CD4-positive, alpha-beta T cell treated with Interleukin-17A for 1 hour (primary cell): Measurements from ENCODE around the gene COL27A1.
"Not testable (repeated sequence)": the region's sequence is repeated elsewhere in the genome, so short reads cannot be mapped to it uniquely, and the experiment has no call there.

ENCODE experiments used
- DNase-seq: peaks from one replicate; pipeline ENCODE4 v3.0.0-alpha.2; 2020

COL27A1 gene

GRCh38 chr9:114328937-114329624 is 173.7 kb downstream of the COL27A1 start:
- DNase-seq, result not testable (repeated sequence)

- not testable (repeated sequence) for DNase-seq
Observed at GRCh38 chr9:114329625-114330022, 174.3 kb downstream of the COL27A1 start, which contains the start of gene ORM2. Gene ORM2, plus strand, starts transcription at chr9:114329869. Its CDS starts 36 bp downstream, at chr9:114329905.

GRCh38 chr9:114330636-114331035 is 175.3 kb downstream of the COL27A1 start:
- DNase-seq, result no peak

GRCh38 chr9:114331229-114332195 is 176.2 kb downstream of the COL27A1 start:
- DNase-seq, result not testable (repeated sequence)

- not testable (repeated sequence) for DNase-seq
Observed at GRCh38 chr9:114332474-114333040, 177.2 kb downstream of the COL27A1 start.

GRCh38 chr9:114333718-114334117 is 178.4 kb downstream of the COL27A1 start:
- DNase-seq, result not testable (repeated sequence)

- no peak for DNase-seq
Observed at GRCh38 chr9:114334490-114334889, 179.2 kb downstream of the COL27A1 start.

- DNase-seq, result no peak
Observed at GRCh38 chr9:114335745-114336144, 180.4 kb downstream of the COL27A1 start.

GRCh38 chr9:114336157-114336556 is 180.8 kb downstream of the COL27A1 start:
- DNase-seq, result no peak

GRCh38 chr9:114336699-114337395 is 181.5 kb downstream of the COL27A1 start:
- DNase-seq, result no peak

GRCh38 chr9:114338187-114338586 is 182.8 kb downstream of the COL27A1 start:
- DNase-seq, result no peak

GRCh38 chr9:114339130-114339908 is 184.0 kb downstream of the COL27A1 start:
- peak; percentile 60 for DNase-seq

- DNase-seq, result no peak
Observed at GRCh38 chr9:114341152-114341830, 186.0 kb downstream of the COL27A1 start.

GRCh38 chr9:114341991-114342390 is 186.7 kb downstream of the COL27A1 start:
- DNase-seq, result no peak

- no peak for DNase-seq
Observed at GRCh38 chr9:114342755-114343440, 187.6 kb downstream of the COL27A1 start.

GRCh38 chr9:114343471-114344187 is 188.3 kb downstream of the COL27A1 start:
- DNase-seq, result no peak

GRCh38 chr9:114344188-114344566 is 188.8 kb downstream of the COL27A1 start:
- no peak for DNase-seq

GRCh38 chr9:114344692-114345091 is 189.4 kb downstream of the COL27A1 start:
- DNase-seq, result no peak

GRCh38 chr9:114345493-114346065 is 190.2 kb downstream of the COL27A1 start:
- no peak for DNase-seq

- no peak for DNase-seq
Observed at GRCh38 chr9:114346146-114346545, 190.8 kb downstream of the COL27A1 start.
